Measurements from ENCODE around the gene PLCG2. TPM values are rescaled to one million over a fixed set of nuclear protein-coding genes. Genes with fewer than 3 reads are reported as not detected.

The PLCG2 gene
- total and polyA plus RNA-seq, 2 experiments from 2014 or later = 0.39 TPM; not detected in 1

GRCh38 chr16:81928271-81928918 is 149.3 kb downstream of the PLCG2 start:
- Histone ChIP-seq H3F3A (ENCODE audit: insufficient read depth) (no peaks in the 10 kb centered on the region), H3K9ac (no peak overlapping the region), H3K4me3 (no peak overlapping the region), H3K36me3 (ENCODE audit: low read depth) (no peaks in the 10 kb centered on the region), H3K4me2 (ENCODE audit: unreplicated experiment) (no peak overlapping the region), H2AFZ (no peak overlapping the region), H3K27ac (no peak overlapping the region), H4K20me1 (ENCODE audit: insufficient read depth) (no peaks in the 10 kb centered on the region), H3K9me2 (ENCODE audit: insufficient read depth) (no peaks in the 10 kb centered on the region), H3K27me3 (replicated peaks; ENCODE audit: insufficient read depth) (peaks cover 4% of the 10 kb centered on the region; the same call in 1 of the 2 replicates), H3K9me3 (ENCODE audit: low read depth) (no peaks in the 10 kb centered on the region), H3K4me1 (ENCODE audit: insufficient read depth) (no peaks in the 10 kb centered on the region), H3K79me2 (ENCODE audit: insufficient read depth) (no peaks in the 10 kb centered on the region)
- whole genome bisulfite sequencing, 2 experiments (ENCODE audit: low coverage in 1 of 2, low lambda C conversion rate in 2 of 2, missing lambda C conversion rate in 2 of 2) = 69 to 70% methylated on average over 16 of the region's 16 CpGs
- DNase-seq = no peak
- TF ChIP-seq EZH2 (IDR thresholded peaks at IDR 0.05; ENCODE audit: insufficient read depth, poor library complexity, severe bottlenecking) = no peak
- no peak for TF ChIP-seq EZH2phosphoT487 (IDR thresholded peaks at IDR 0.05; ENCODE audit: insufficient read depth, low read depth)
- in situ Hi-C loops (cut with MboI) = loop anchor here (25.0 kb wide), 1 partner anchor 309 kb away; no protein-coding TSS in a partner anchor

- no peaks in the 10 kb centered on the region for H3K36me3 ChIP-seq (ENCODE audit: low read depth)
- no peak for DNase-seq
- no peaks in the 10 kb centered on the region for H3K79me2 ChIP-seq (ENCODE audit: insufficient read depth)
- H3K9ac ChIP-seq = no peak overlapping the region
- no peaks in the 10 kb centered on the region for H3K9me2 ChIP-seq (ENCODE audit: insufficient read depth)
- no peak overlapping the region for H3K27ac ChIP-seq
- 70 to 78% methylated on average over 8 of the region's 8 CpGs for WGBS, 2 experiments (ENCODE audit: low coverage in 1 of 2, low lambda C conversion rate in 2 of 2, missing lambda C conversion rate in 2 of 2)
- H2AFZ ChIP-seq = no peak overlapping the region
- TF ChIP-seq EZH2phosphoT487 (IDR thresholded peaks at IDR 0.05; ENCODE audit: insufficient read depth, low read depth) (no peak), EZH2 (IDR thresholded peaks at IDR 0.05; ENCODE audit: insufficient read depth, poor library complexity, severe bottlenecking) (no peak)
- no peak overlapping the region for H3K4me2 ChIP-seq (ENCODE audit: unreplicated experiment)
- no peak overlapping the region for H3K4me3 ChIP-seq
- no peaks in the 10 kb centered on the region for H3K4me1 ChIP-seq (ENCODE audit: insufficient read depth)
- no peaks in the 10 kb centered on the region for H3K9me3 ChIP-seq (ENCODE audit: low read depth)
- peaks cover 4% of the 10 kb centered on the region; the same call in 1 of the 2 replicates for H3K27me3 ChIP-seq (replicated peaks; ENCODE audit: insufficient read depth)
- no peaks in the 10 kb centered on the region for H3F3A ChIP-seq (ENCODE audit: insufficient read depth)
- in situ Hi-C loops (cut with MboI) = loop anchor here (25.0 kb wide), 1 partner anchor 308 kb away; no protein-coding TSS in a partner anchor
- no peaks in the 10 kb centered on the region for H4K20me1 ChIP-seq (ENCODE audit: insufficient read depth)
Observed at GRCh38 chr16:81928975-81929374, 149.9 kb downstream of the PLCG2 start.

- Histone ChIP-seq H3K27ac (no peak overlapping the region), H3K9me2 (ENCODE audit: insufficient read depth) (no peaks in the 10 kb centered on the region), H3K27me3 (replicated peaks; ENCODE audit: insufficient read depth) (peaks cover 10% of the 10 kb centered on the region; the same call in 1 of the 2 replicates), H3K4me3 (no peak overlapping the region), H3F3A (ENCODE audit: insufficient read depth) (no peaks in the 10 kb centered on the region), H3K4me2 (ENCODE audit: unreplicated experiment) (no peak overlapping the region), H3K9me3 (ENCODE audit: low read depth) (no peaks in the 10 kb centered on the region), H3K4me1 (ENCODE audit: insufficient read depth) (no peaks in the 10 kb centered on the region), H2AFZ (no peak overlapping the region), H3K9ac (no peak overlapping the region), H4K20me1 (ENCODE audit: insufficient read depth) (no peaks in the 10 kb centered on the region), H3K79me2 (ENCODE audit: insufficient read depth) (no peaks in the 10 kb centered on the region), H3K36me3 (ENCODE audit: low read depth) (no peaks in the 10 kb centered on the region)
- in situ Hi-C loops (cut with MboI) = loop anchor here (25.0 kb wide), 1 partner anchor 307 kb away; no protein-coding TSS in a partner anchor
- DNase-seq = no peak
- TF ChIP-seq EZH2phosphoT487 (IDR thresholded peaks at IDR 0.05; ENCODE audit: insufficient read depth, low read depth) = no peak
- TF ChIP-seq EZH2 (IDR thresholded peaks at IDR 0.05; ENCODE audit: insufficient read depth, poor library complexity, severe bottlenecking) = no peak
Observed at GRCh38 chr16:81929841-81930240, 150.8 kb downstream of the PLCG2 start.

GRCh38 chr16:81931927-81932326 is 152.8 kb downstream of the PLCG2 start:
- H3K27ac ChIP-seq = no peak overlapping the region
- peaks cover 10% of the 10 kb centered on the region; the same call in 1 of the 2 replicates for H3K27me3 ChIP-seq (replicated peaks; ENCODE audit: insufficient read depth)
- H3K79me2 ChIP-seq (ENCODE audit: insufficient read depth) = no peaks in the 10 kb centered on the region
- no peak overlapping the region for H3K4me3 ChIP-seq
- H3K9me2 ChIP-seq (ENCODE audit: insufficient read depth) = no peaks in the 10 kb centered on the region
- H3K4me2 ChIP-seq (ENCODE audit: unreplicated experiment) = no peak overlapping the region
- no peak overlapping the region for H2AFZ ChIP-seq
- TF ChIP-seq EZH2 (IDR thresholded peaks at IDR 0.05; ENCODE audit: insufficient read depth, poor library complexity, severe bottlenecking) (no peak), EZH2phosphoT487 (IDR thresholded peaks at IDR 0.05; ENCODE audit: insufficient read depth, low read depth) (no peak)
- 74 to 75% methylated on average over 5 of the region's 5 CpGs for WGBS, 2 experiments (ENCODE audit: low coverage in 1 of 2, low lambda C conversion rate in 2 of 2, missing lambda C conversion rate in 2 of 2)
- H3K9me3 ChIP-seq (ENCODE audit: low read depth) = no peaks in the 10 kb centered on the region
- H3K36me3 ChIP-seq (ENCODE audit: low read depth) = no peaks in the 10 kb centered on the region
- H3K4me1 ChIP-seq (ENCODE audit: insufficient read depth) = no peaks in the 10 kb centered on the region
- in situ Hi-C loops (cut with MboI) = loop anchor here (25.0 kb wide), 1 partner anchor 305 kb away; no protein-coding TSS in a partner anchor
- no peak for DNase-seq
- no peaks in the 10 kb centered on the region for H4K20me1 ChIP-seq (ENCODE audit: insufficient read depth)
- no peaks in the 10 kb centered on the region for H3F3A ChIP-seq (ENCODE audit: insufficient read depth)
- H3K9ac ChIP-seq = no peak overlapping the region

Data from GM23248 (cell line).